ENCODE measurements around the gene ZNF827.

DNA sequence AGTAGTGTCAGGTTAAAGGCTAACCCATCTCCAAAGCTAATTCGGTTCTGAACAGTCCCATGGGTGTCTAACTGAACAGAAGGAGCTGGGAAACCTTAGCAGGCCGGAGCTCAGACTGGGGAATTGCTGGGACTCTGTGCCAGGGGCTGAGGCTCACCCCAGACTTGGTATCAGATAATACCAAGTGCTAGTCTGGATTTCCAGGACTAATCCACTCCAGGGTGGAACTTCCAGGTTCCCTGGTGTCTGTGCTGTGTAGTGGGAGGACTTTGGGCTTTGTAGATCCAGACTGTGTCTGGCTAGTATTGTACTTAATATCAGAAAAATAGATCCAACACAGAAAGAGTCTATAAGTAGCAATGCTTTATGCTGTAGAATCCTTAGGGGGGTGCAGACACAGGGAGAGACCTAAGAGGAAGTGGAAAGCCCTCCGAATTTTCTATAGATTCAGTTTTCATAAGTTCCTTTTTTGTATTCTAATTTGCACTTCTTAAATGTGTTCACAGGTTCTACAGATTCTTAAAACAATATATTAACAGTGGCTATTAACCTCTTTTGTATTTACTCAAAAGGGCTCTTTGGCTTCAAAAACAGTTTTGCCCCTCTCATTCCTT is 4.1 kb downstream of the ZNF827 start:
- TF ChIP-seq, protein P1, sequence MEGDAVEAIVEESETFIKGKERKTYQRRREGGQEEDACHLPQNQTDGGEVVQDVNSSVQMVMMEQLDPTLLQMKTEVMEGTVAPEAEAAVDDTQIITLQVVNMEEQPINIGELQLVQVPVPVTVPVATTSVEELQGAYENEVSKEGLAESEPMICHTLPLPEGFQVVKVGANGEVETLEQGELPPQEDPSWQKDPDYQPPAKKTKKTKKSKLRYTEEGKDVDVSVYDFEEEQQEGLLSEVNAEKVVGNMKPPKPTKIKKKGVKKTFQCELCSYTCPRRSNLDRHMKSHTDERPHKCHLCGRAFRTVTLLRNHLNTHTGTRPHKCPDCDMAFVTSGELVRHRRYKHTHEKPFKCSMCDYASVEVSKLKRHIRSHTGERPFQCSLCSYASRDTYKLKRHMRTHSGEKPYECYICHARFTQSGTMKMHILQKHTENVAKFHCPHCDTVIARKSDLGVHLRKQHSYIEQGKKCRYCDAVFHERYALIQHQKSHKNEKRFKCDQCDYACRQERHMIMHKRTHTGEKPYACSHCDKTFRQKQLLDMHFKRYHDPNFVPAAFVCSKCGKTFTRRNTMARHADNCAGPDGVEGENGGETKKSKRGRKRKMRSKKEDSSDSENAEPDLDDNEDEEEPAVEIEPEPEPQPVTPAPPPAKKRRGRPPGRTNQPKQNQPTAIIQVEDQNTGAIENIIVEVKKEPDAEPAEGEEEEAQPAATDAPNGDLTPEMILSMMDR (IDR thresholded peaks at IDR 0.05; ENCODE audit: low read depth, low read length, poor library complexity, severe bottlenecking) = no peak
- no peak for TF ChIP-seq EZH2phosphoT487 (IDR thresholded peaks at IDR 0.05; ENCODE audit: borderline replicate concordance, low read length)
